IPS-11a (cell line): ENCODE results near the gene ATAD2B.

Experiments used
- H3K4me3 ChIP-seq: one replicate; pipeline ENCODE4 v1.5.1; 2013; ENCODE audit warnings: low read depth, low read length, control low read depth

Gene ATAD2B

GRCh38 chr2:23838581-23838980 lies 88.3 kb downstream of the ATAD2B start:
- H3K4me3 ChIP-seq = no peak overlapping the region

DNA sequence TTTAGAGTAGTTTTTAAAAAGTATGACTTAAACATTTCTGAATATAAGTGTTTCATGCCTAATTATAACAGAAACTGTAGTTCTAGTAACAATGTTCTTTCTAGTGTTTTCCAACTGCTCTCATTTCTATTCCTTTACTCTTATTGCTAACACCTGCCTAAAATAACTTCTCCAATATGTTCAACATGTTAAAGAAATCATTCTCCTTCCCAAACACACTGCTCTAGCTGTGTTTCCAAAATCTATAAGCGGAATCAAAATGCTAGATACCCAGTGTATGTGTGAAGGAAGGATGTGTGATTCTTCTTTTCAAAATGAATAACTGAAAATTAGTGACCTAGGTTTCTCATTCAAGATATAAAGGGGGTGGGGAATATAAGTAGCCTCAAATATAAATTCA lies 89.1 kb downstream of the ATAD2B start:
- H3K4me3 ChIP-seq = no peak overlapping the region

- H3K4me3 ChIP-seq = no peak overlapping the region
Measured at GRCh38 chr2:23836971-23837565, 89.9 kb downstream of the ATAD2B start.

GRCh38 chr2:23836505-23836904 lies 90.4 kb downstream of the ATAD2B start:
- no peak overlapping the region for H3K4me3 ChIP-seq

- H3K4me3 ChIP-seq = no peak overlapping the region
Measured at GRCh38 chr2:23835988-23836387, 90.9 kb downstream of the ATAD2B start.

- no peak overlapping the region for H3K4me3 ChIP-seq
Measured at GRCh38 chr2:23835423-23835822, 91.5 kb downstream of the ATAD2B start.

DNA sequence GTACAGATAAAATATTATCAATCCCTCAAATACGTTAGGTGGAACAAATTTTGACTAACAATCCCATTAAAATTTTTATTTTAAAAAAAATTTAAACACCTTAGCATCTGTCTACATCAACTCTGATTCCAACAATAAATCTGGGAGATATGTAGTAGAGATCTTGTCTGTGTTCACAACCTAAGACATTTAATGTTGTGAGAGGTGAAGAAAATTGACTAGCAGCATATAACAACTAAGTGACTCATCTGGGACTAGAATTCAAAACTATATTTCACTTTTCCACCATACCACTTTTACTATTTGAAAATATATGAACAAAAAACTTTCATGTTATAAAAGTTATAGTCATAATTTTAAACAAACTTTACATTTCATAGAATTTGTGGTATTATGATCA lies 97.9 kb downstream of the ATAD2B start:
- no peak overlapping the region for H3K4me3 ChIP-seq

DNA sequence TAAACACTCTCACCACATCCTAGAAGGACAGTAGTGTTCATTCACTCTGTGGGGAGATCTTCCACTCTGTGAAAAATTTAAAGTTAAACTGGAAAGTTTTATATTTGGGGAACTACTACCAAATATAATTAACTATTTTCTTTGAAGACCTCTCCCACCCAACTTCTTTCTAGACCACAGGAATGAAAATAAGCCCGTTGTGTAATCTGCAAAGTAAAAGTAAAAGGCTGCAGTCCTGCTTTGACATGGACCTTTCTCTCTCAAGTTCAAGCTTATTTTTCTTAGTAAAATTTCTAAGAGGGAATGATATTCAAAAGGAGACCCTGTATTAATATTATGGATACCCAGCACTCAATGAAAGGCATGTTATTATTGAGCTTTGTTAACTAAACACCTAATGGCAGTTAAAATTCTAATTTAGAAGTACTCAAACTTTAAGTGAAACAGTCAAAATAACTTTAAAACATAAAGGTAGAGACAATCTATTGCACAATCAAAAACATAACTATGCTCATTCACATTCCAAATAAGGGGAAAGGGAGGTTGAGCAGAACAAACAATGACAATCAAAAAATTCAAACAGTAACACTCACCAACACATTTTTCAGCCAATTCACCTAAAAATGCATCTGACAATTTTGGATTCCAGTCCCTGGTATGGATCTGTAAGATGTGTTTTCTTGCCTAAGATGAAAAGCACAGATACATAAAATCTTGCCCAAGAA lies 98.5 kb downstream of the ATAD2B start:
- H3K4me3 ChIP-seq = no peak overlapping the region

- H3K4me3 ChIP-seq = no peak overlapping the region
Measured at GRCh38 chr2:23827287-23827686, 99.6 kb downstream of the ATAD2B start.

GRCh38 chr2:23826771-23827170 lies 100.2 kb downstream of the ATAD2B start:
- H3K4me3 ChIP-seq = no peak overlapping the region

- no peak overlapping the region for H3K4me3 ChIP-seq
Measured at GRCh38 chr2:23826040-23826439, 100.9 kb downstream of the ATAD2B start.

- no peak overlapping the region for H3K4me3 ChIP-seq
Measured at GRCh38 chr2:23824777-23825212, 102.1 kb downstream of the ATAD2B start.

DNA sequence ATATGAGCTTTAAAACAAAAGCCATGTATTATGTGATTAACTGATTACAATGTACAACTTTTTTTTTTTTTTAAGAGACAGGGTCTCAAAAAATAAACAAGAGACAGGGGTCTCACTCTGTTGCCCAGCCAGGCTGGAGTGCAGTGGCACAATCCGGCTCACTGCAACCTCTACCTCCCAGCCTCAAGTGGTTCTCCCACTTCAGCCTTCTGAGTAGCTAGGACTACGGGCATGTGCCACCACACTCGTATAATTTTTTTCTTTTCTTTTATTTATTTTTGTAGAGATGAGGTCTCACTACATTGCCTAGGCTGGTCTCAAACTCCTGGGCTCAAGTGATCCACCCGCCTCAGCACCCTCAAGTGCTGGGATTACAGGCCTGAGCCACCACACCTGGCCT lies 103.1 kb downstream of the ATAD2B start:
- no peak overlapping the region for H3K4me3 ChIP-seq

DNA sequence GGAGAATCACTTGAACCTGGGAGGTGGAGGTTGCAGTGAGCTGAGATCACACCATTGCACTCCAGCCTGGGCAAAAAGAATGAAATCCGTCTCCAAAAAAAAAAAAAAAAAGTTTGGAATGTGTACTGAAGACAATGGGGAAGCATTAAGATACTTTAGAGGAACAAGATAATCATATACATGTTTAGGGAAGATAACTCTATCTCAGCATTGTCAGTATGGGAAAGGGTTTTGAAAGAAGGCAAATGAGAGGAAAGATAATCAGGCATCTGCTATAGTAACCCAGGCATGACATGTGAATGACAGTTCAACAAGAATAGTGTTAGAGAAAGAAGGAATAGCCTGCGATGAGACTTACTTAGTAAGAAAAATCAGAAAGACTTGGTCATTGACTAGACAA lies 112.0 kb downstream of the ATAD2B start:
- no peak overlapping the region for H3K4me3 ChIP-seq

DNA sequence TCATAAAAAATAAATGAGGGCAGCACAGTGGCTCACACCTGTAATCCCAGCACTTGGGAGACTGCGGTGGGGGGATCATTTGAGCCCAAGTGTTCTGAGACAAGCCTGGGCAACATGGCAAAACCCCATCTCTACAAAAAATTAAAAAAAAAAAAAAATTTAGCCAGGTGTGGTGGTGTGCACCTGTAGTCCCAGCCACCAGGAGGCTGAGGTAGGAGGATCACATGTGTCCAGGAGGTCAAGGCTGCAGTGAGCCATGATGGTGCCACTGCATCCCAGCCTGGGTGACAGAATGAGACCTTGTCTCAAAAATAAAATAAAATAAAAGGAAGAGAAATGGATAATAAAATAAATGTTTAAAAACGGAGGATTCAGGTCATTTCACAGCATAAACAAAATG lies 113.5 kb downstream of the ATAD2B start:
- H3K4me3 ChIP-seq = no peak overlapping the region

DNA sequence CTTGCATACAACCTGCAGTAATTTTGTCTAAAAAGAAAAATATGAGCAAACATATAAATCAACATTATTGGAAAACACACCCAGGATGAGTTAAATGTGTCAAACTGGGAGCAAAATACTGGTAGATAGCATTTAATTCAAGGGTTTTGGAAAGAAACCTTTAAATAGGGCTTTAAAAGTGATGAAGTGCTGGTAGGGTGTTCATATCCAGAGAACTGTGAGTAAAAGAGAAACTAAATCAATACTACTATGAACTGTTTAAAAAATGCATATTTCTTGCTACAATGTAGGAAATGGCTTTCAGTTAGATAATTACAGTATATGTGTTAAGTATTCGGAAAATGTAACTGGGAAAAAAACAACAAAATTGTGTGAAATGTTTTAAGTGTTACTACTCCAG lies 117.8 kb downstream of the ATAD2B start:
- H3K4me3 ChIP-seq = no peak overlapping the region

- no peak overlapping the region for H3K4me3 ChIP-seq
Measured at GRCh38 chr2:23806665-23807249, 120.2 kb downstream of the ATAD2B start.

GRCh38 chr2:23806201-23806600 lies 120.7 kb downstream of the ATAD2B start:
- no peak overlapping the region for H3K4me3 ChIP-seq

GRCh38 chr2:23803965-23804542 lies 122.9 kb downstream of the ATAD2B start:
- no peak overlapping the region for H3K4me3 ChIP-seq

DNA sequence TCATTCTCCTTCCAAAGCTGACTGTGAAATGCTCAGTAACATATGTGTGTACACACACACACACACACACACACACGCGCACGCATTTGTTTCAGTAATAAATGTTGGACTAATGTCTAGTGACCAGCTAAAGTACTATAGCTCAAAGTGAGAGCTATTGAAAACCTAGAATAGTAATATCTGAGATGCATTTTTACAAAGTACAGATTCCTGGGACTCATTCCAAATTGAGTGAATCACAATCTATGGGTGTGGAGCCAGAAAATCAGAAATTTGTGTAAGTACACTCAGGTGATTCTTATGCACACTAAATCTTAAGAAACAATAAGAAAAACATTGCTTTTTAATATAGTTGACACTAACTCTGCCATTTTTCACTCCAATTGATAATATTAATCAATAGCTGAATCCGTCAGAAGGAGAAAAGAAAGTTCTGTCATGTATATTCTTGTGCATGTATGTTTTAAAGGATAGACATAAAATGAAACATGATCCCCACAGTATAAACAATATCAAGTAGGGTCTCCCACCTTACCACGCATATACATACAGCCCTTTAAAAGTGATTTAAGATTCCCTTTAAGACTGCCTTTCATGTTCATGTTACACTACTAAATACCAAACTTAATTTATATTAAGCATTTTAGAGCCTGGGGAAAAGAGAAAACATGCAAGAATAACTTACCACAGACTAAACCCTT lies 123.5 kb downstream of the ATAD2B start:
- no peak overlapping the region for H3K4me3 ChIP-seq

DNA sequence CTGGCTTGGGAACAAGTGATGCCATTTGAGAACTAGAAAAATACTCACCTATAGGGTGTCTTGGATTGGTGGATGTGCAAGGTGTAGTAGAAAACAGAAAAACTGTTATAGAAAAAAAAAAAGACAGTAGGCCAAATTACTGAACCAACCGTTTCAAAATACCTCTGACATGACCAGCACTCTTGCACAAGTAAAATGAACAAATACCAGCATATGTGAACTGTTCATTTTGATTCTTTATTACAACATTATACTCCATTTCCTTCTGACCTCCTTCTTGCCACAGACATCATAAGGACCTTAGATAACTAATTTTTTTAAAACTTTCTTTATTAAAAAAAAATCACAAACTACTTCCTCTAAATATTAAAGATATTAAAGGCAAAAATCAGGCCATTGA lies 125.5 kb downstream of the ATAD2B start:
- no peak overlapping the region for H3K4me3 ChIP-seq
